ENCODE measurements around the gene OR6X1. TPM values are rescaled to one million over a fixed set of nuclear protein-coding genes. Genes with fewer than 3 reads are reported as not detected.

Gene OR6X1
- total and polyA plus RNA-seq, 2 donors (not counting 1 experiment from before 2014, with no cell fraction given), result not detected

- ChIA-PET POLR2A (no interaction called here), CTCF (no interaction called here)
- Histone ChIP-seq H3K4me2 (replicated peaks; ENCODE audit: low read depth, low read length, poor library complexity, severe bottlenecking) (no peak overlapping the region), H3K79me2 (ENCODE audit: control insufficient read depth, insufficient read depth, low read length) (no peaks in the 10 kb centered on the region), H4K20me1 (ENCODE audit: control insufficient read depth, insufficient read depth, low read length, poor library complexity, severe bottlenecking) (no peaks in the 10 kb centered on the region), H3K4me3 (ENCODE audit: control extremely low read depth in 1 of 5, extremely low read depth in 1 of 5, insufficient read depth in 1 of 5, low read depth in 2 of 5, low read length in 4 of 5) (no peak overlapping the region), H3K36me3 (replicated peaks in 1 of 2; ENCODE audit: control extremely low read depth in 1 of 2, control insufficient read depth in 1 of 2, extremely low read depth in 1 of 2, insufficient read depth in 2 of 2, low read length in 1 of 2) (no peaks in the 10 kb centered on the region), H3K9ac (ENCODE audit: low read length) (no peak overlapping the region), H3K4me1 (ENCODE audit: control insufficient read depth in 2 of 2, insufficient read depth in 2 of 2, low read length in 2 of 2) (no peaks in the 10 kb centered on the region), H3K27ac (ENCODE audit: low read length in 2 of 2) (no peak overlapping the region), H3K9me3 (ENCODE audit: control extremely low read depth in 1 of 3, control insufficient read depth in 2 of 3, insufficient read depth in 1 of 3, low read length in 2 of 3) (no peaks in the 10 kb centered on the region), H2AFZ (ENCODE audit: insufficient read depth, low read depth, low read length, poor library complexity, severe bottlenecking) (peak overlapping the region; percentile 21), H3K27me3 (replicated peaks in 1 of 4; ENCODE audit: control extremely low read depth in 1 of 4, control insufficient read depth in 3 of 4, insufficient read depth in 4 of 4, low read length in 3 of 4) (no peaks in the 10 kb centered on the region)
- Mint-ChIP-seq H3K4me1 (no peaks in the 10 kb centered on the region), H3K9me3 (ENCODE audit: insufficient read depth) (no peaks in the 10 kb centered on the region), H3K27me3 (peaks cover 7% of the 10 kb centered on the region), H3K27ac (no peak overlapping the region), H3K4me3 (no peak overlapping the region)
- intact Hi-C loops (cut with micrococcal nuclease), result no loop called here
- WGBS (ENCODE audit: insufficient coverage), result 13% methylated on average over 3 of the region's 10 CpGs
- TF ChIP-seq CTCF (IDR thresholded peaks at IDR 0.05) (no peak), EZH2 (IDR thresholded peaks at IDR 0.05; ENCODE audit: borderline replicate concordance, insufficient read depth, low read depth, low read length, poor library complexity, severe bottlenecking) (no peak)
- ATAC-seq (ENCODE audit: low read depth) (no peak), DNase-seq (no peak)
Observed at GRCh38 chr11:123797541-123797940, 43.2 kb upstream of the OR6X1 start.

GRCh38 chr11:123797114-123797513 is 42.8 kb upstream of the OR6X1 start:
- H3K4me3 ChIP-seq (ENCODE audit: control extremely low read depth in 1 of 5, extremely low read depth in 1 of 5, insufficient read depth in 1 of 5, low read depth in 2 of 5, low read length in 4 of 5), result no peak overlapping the region
- ChIA-PET POLR2A (no interaction called here), CTCF (no interaction called here)
- ATAC-seq (ENCODE audit: low read depth) (no peak), DNase-seq (no peak)
- H3K36me3 ChIP-seq (replicated peaks in 1 of 2; ENCODE audit: control extremely low read depth in 1 of 2, control insufficient read depth in 1 of 2, extremely low read depth in 1 of 2, insufficient read depth in 2 of 2, low read length in 1 of 2), result no peaks in the 10 kb centered on the region
- no peak overlapping the region for H3K27ac ChIP-seq (ENCODE audit: low read length in 2 of 2)
- intact Hi-C loops (cut with micrococcal nuclease), result no loop called here
- Mint-ChIP-seq H3K4me3 (no peak overlapping the region), H3K4me1 (no peaks in the 10 kb centered on the region), H3K27me3 (peaks cover 7% of the 10 kb centered on the region), H3K9me3 (ENCODE audit: insufficient read depth) (no peaks in the 10 kb centered on the region), H3K27ac (no peak overlapping the region)
- no peak overlapping the region for H2AFZ ChIP-seq (ENCODE audit: insufficient read depth, low read depth, low read length, poor library complexity, severe bottlenecking)
- H3K9me3 ChIP-seq (ENCODE audit: control extremely low read depth in 1 of 3, control insufficient read depth in 2 of 3, insufficient read depth in 1 of 3, low read length in 2 of 3), result no peaks in the 10 kb centered on the region
- 79% methylated on average over 3 of the region's 4 CpGs for WGBS (ENCODE audit: insufficient coverage)
- H3K9ac ChIP-seq (ENCODE audit: low read length), result no peak overlapping the region
- no peaks in the 10 kb centered on the region for H3K79me2 ChIP-seq (ENCODE audit: control insufficient read depth, insufficient read depth, low read length)
- no peaks in the 10 kb centered on the region for H3K4me1 ChIP-seq (ENCODE audit: control insufficient read depth in 2 of 2, insufficient read depth in 2 of 2, low read length in 2 of 2)
- H4K20me1 ChIP-seq (ENCODE audit: control insufficient read depth, insufficient read depth, low read length, poor library complexity, severe bottlenecking), result no peaks in the 10 kb centered on the region
- H3K4me2 ChIP-seq (replicated peaks; ENCODE audit: low read depth, low read length, poor library complexity, severe bottlenecking), result no peak overlapping the region
- no peaks in the 10 kb centered on the region for H3K27me3 ChIP-seq (replicated peaks in 1 of 4; ENCODE audit: control extremely low read depth in 1 of 4, control insufficient read depth in 3 of 4, insufficient read depth in 4 of 4, low read length in 3 of 4)
- no peak for TF ChIP-seq CTCF (IDR thresholded peaks at IDR 0.05)
- no peak for TF ChIP-seq EZH2 (IDR thresholded peaks at IDR 0.05; ENCODE audit: borderline replicate concordance, insufficient read depth, low read depth, low read length, poor library complexity, severe bottlenecking)

All from B cell (primary cell).